Endothelial cell of umbilical vein (primary cell): ENCODE results near the gene TLE3.

Experiments
- FOS ChIP-seq: IDR thresholded peaks from 2 replicates; pipeline ENCODE4 v1.6.1; 2011; ENCODE audit warnings: mild to moderate bottlenecking, low read length, moderate library complexity, borderline replicate concordance; ENCODE audit not compliant: insufficient read depth
- JUN ChIP-seq: IDR thresholded peaks from 2 replicates; pipeline ENCODE4 v1.6.1; 2011; ENCODE audit warnings: borderline replicate concordance, low read depth; ENCODE audit not compliant: insufficient read length, insufficient read depth
- POLR2A ChIP-seq: IDR thresholded peaks from 2 replicates; pipeline ENCODE4 v1.6.1; 2012; ENCODE audit warnings: low read depth, mild to moderate bottlenecking, control low read depth, low read length
- POLR2AphosphoS5 ChIP-seq: IDR thresholded peaks from 2 replicates; pipeline ENCODE4 v1.6.1; 2012; ENCODE audit warnings: low read depth, mild to moderate bottlenecking, control low read depth, low read length, moderate library complexity; ENCODE audit not compliant: insufficient read depth
- TF ChIP-seq, protein P1 (sequence below), 2 donors: IDR thresholded peaks; 1 replicate in 1 of 2; 2 replicates in 1 of 2; pipeline ENCODE4 v1.5.1; 2011; ENCODE audit warnings: low read length in 2 of 2, mild to moderate bottlenecking in 2 of 2, moderate library complexity in 2 of 2, control low read depth in 1 of 2, inconsistent platforms in 1 of 2, low read depth in 1 of 2; ENCODE audit not compliant: insufficient read depth in 1 of 2; ENCODE audit errors: extremely low read depth in 1 of 2

DNA sequence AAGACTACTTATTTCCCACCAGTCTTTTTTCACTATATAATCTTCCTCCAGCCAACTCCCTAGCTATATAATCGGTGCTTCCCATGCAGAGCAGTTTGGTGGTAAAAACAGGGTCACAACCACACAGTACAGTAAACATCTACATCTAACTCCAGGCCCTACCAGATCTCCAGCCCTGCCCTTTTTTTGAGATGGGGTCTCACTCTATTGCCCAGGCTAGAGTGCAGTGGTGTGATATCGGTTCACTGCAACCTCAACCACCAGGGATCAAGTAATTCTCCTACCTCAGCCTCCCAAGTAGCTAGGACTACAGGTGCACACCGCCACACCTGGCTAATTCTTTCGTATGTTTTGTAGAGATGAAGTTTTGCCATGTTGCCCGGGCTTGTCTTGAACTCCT is 49.1 kb upstream of the TLE3 start:
- TF ChIP-seq FOS = no peak
- no peak for TF ChIP-seq JUN
- TF ChIP-seq, protein P1, sequence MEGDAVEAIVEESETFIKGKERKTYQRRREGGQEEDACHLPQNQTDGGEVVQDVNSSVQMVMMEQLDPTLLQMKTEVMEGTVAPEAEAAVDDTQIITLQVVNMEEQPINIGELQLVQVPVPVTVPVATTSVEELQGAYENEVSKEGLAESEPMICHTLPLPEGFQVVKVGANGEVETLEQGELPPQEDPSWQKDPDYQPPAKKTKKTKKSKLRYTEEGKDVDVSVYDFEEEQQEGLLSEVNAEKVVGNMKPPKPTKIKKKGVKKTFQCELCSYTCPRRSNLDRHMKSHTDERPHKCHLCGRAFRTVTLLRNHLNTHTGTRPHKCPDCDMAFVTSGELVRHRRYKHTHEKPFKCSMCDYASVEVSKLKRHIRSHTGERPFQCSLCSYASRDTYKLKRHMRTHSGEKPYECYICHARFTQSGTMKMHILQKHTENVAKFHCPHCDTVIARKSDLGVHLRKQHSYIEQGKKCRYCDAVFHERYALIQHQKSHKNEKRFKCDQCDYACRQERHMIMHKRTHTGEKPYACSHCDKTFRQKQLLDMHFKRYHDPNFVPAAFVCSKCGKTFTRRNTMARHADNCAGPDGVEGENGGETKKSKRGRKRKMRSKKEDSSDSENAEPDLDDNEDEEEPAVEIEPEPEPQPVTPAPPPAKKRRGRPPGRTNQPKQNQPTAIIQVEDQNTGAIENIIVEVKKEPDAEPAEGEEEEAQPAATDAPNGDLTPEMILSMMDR (IDR thresholded peaks at IDR 0.05; ENCODE audit: extremely low read depth in 1 of 2, insufficient read depth in 1 of 2, low read depth in 1 of 2, low read length in 2 of 2) = no peak
- TF ChIP-seq POLR2A = no peak
- TF ChIP-seq POLR2AphosphoS5 = no peak
